Activated CD4-positive, CD25-positive, alpha-beta regulatory T cell (primary cell): ENCODE results near the gene HSCB.
"Not testable (repeated sequence)": the region's sequence is repeated elsewhere in the genome, so short reads cannot be mapped to it uniquely, and the experiment has no call there.

ENCODE experiments used
- DNase-seq, 4 experiments: peaks; one replicate each; lab custom pipeline; 2025; lab: John Stamatoyannopoulos, UW

Gene HSCB, protein sequence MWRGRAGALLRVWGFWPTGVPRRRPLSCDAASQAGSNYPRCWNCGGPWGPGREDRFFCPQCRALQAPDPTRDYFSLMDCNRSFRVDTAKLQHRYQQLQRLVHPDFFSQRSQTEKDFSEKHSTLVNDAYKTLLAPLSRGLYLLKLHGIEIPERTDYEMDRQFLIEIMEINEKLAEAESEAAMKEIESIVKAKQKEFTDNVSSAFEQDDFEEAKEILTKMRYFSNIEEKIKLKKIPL

DNA sequence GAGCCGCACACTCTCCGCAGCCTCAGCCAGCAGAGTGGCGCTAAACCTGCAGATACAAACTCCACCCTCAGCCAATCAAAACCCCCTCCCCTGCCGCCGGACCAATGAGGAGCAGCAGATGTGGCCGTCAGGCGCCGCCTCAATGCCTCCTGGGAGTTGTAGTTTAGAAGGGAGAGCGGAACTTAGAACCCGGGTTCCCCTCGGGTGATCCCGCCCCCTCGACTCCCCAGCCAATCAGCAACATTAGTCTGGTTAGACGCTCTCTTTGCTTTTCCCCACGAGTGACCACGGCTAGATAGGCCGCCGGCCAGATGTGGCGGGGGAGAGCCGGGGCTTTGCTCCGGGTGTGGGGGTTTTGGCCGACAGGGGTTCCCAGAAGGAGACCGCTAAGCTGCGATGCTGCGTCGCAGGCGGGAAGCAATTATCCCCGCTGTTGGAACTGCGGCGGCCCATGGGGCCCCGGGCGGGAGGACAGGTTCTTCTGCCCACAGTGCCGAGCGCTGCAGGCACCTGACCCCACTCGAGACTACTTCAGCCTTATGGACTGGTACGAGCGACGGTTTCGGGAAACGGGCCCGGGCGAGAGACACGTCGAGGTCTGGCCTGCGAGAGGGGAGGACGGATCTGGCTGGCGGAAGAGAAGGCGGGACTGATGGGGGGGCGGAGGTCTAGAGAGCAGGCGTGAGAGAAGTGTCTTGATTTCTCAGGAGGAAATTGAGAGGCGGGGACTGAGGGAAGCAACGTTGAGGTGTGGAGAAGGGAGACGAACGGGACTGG lies at the start of gene HSCB, which contains the start of gene CHEK2:
HSCB (plus strand) TSS at position 255 of the 777 bp plus-strand sequence; CDS start at position 312, 57 bp downstream.
CHEK2 (minus strand) TSS at position 36 of the 777 bp plus-strand sequence. CDS start 7,099 bp downstream, outside the sequence.
- DNase-seq, result peak; percentile 90 to 95 (median 92)

DNA sequence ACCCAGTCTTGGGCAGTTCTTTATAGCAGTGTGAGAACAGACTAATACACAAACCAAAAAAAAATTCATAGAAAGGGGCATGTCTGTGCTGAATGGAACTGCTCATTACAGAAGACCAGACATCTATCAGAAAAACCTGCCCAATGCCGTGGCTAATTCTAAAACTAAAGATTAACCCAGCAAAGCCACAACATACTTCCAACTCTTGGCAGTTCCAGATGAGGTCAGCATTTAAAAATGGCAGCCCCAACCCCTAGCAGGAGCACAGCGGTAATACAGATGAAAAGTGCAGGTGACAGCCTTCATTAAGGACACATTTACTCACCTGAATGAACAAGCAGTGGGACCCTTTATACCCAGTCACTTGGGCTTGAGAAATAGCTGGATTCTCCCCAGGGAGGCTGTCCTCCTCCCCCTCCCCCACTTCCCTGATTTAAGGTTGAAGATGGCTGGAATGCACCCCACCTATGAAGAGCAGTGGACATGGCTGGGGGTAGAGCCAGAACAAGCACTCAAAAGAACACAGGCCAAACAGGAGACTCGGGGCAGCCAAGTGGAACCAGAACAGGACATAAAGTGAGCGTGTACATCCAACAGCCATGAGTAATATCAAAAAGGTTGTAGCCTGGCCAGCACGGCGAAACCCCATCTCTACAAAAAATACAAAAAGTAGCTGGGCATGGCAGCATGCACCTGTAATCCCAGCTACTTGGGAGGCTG lies 48.6 kb upstream of the HSCB start:
- DNase-seq, result not testable (repeated sequence)

DNA sequence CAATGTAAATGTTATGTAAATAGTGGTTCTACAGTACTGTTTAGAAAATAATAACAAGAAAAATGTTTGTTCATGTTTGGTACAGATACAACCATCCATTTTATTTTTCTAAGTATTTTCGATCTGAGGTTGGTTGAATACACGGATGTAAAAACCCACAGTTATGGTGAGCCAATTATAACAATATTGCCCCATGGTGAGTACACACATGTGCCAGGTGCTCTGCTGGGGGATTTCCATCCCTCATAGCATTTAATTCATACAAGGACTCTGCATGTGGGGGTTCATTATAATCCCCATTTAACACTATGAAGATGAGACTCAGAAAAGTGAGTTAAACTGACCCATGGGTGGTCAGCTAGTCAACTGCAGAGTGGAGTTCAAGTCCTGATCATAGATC lies 38.9 kb upstream of the HSCB start:
- no peak for DNase-seq

DNA sequence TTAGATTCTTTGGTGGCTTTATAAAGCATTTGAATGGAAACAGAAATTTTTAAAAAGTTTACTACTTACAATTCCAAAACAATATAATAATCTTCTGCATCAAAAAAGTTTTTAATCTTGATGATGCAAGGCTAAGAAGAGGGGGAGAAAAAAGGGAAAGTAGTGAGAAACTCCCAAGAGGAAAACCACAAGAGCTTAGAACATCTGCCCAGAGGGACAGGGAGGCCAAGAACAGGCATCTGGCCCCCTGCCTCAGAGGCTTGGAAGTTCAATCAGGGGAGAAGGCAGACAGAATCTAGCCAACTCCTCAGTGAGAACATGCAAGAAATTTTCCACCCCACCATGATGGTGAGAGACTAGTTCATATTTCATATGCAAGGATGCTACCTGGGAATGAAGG lies 38.4 kb upstream of the HSCB start:
- DNase-seq, result no peak

DNA sequence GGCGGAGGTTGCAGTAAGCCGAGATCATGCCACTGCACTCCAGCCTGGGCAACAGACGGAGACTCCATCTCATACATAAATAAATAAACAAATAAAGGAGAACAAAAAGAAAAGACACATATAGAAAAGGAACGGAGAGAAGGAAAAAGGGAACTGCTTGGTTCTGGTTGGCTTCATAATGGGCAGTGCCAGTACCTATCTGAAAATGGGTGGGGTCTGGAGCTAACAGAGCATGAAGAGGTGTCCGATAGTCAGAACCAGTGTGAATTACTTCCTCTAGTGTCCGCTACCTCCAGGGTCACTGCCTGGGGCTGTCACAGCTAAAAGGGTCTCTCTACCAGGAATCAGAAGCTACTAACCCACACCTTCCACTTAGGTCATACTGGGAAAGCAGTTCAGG lies 35.0 kb upstream of the HSCB start:
- no peak for DNase-seq

DNA sequence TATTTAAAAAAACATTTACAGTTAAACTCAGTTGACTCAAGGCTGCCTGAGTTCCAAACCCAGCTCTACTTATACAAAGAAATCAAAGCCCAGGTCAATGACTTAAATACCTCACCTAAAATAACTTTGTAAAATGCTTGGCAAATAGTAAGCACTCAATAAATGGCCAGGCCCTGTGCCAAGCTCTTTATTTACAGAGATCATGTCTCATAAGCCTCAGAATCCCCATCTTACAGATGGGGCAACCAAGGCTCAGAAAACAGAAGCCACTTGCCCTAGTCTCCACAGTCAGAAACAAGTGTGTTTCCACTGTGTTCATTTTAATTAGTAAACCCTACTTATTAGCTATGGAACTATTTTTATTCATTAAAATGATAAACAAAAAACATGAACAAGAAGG lies 31.7 kb upstream of the HSCB start:
- DNase-seq, result no peak

DNA sequence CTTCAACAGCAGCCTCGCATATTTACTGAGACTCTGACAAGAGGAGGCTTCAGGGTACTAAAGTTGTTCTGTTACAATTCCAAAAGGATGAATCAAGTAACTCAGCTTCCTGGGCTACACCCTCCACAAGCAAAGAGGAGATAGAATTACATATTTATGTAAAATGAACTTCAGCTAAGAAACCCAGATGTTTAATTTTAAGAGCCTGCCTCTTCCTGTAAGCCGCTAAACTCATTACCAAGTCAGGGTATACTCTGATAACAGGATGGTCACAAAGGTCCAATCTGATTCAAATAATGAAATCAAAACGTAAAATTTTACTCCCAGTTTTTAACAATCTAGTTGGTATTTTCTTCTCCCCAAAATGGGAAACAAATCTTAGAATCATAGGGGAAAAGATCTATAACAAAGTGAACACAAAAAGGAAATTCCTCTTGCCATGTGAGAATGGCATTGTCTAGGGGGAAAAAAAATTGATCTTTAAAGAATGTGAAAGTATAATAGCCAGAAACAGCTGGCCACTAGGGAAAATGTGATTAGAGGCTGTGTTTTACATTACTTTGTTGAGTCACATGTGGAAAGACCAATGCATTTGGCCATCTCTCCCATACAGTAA lies 31.2 kb upstream of the HSCB start:
- no peak for DNase-seq

DNA sequence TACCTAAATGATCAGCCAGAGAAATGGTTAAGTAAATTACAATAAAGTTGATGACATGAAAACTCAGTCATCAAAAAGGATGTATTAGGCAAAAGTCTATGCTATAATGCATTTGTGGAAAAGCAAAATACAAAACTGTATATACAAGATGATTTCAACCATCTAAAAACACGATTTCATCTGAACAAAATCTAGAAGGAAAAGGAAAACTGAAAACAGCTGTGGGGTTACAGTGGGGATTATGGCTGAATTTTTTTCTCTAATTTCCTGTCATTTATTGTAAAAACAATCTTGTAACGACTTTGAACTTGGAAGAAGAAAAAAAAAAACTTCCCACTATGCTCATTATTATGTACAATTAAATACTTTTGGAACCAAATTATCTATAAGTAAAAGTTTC lies 30.5 kb upstream of the HSCB start:
- no peak for DNase-seq

DNA sequence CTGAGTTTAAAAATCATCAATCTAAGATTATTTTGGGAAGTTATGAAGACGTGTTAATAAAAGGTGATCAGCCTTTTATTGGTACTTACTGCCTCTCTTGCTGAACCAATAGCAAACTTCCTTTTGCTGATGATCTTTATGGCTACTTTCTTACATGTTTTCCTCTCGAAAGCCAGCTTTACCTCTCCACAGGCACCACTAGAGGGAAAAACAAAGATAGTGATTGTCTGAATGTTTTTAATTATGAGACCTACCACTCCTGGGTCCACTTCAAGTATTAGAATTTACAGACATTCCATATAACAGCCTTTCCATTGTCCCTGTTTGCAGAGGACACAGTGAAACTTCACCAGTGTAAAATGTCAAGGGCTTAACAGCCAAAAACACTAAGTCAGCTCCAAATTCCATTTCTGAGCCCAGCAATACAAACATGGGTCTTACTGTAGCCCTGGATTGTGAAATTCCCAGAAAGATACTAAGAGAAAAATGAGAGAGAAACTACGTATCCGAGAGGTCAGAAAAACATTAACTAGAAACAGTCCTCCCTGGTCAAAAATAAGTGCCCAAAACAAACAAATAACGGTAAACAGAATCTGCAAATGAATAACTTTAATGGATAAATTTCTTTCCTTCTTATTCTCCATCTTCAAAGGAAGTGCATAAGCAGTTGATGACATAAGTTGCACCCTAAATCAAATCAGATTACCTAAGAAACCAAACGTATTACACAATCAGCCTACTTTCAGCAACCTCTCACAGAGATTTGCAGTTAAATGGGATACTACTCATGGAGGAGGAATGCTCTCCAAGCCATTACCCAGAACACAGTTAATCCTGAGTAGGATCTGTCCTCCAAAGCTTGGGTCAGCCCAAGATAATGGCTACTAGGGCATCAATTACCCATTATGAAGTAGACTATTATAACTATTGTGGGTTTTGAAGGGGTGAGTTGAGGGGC lies 29.7 kb upstream of the HSCB start:
- no peak for DNase-seq

DNA sequence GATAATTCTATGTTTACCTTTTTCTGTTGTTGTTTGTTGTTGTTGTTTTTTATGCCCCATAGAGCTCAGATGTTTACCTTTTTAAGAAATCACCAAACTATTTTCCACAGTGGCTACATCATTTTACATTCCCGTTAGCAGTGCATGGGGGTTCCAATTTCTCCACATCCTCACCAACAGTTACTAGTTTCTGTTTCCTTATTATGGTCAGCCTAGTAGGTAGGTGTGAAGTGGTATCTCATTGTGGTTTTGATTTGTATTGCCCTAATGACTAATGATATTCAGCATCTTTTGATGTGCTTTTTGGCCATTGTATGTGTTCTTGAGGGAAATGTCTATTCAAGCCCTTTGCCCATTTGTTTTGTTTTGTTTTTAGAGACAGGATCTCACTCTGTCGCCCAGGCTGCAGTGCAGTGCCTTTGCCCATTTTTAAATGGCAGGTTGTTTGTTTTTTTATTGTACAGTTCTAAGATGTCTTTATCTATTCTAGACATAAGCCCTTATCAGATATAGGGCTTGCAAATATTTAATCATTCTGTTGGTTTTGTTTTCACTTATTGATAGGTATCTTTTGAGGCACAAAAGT lies 27.7 kb upstream of the HSCB start:
- DNase-seq, result no peak

DNA sequence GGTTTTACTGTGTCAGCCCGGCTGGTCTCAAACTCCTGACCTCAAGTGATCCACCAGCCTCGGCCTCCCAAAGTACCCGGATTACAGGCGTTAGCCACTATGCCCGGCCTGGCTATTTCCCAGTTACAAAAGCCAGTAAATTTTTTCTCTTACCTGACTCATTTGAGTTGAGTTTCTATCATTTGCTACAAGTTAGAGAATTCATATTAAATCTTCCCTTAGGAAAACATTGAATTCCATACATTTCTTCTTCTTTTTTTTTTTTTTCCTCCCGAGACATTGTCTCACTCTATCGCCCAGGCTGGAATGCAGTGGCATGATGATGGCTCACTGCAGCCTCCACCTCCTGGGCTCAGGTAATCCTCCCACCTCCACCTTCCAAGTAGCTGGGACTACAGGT lies 26.2 kb upstream of the HSCB start:
- no peak for DNase-seq

DNA sequence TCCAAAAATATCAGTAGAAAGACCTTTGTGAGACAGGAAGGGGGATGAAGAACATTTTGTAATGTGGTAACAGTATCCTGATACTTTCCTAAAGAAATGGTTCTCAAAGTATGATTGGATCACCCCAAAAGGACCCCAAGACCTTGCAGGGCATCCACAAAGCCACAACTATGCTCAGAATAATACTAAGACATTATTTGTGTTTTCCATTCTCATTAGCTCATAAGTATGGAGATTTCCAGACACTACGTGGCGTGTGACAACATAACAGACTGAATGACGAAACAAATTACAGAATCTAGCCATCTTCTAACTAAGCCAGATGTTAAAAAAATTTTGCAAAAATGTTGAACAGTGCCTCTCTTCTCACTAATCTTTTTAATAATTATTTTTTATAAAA lies 25.2 kb upstream of the HSCB start:
- DNase-seq, result no peak

DNA sequence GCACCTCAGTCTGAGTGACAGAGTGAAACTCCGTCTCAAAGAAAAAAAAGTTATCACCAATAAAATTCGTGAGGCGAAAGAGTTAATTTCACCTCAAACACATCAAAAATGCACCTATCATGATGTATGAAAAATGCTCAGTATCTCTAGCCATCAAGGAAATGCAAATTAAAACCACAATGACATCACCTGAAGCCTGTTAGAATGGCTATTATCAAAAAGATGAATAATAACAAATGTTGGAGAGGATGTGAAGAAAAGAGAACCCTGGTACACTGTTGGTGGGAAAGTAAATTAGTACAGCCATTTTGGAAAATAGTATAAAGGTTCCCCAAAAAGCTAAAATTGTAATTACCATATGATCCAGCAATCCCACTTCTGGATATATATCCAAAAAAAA lies 23.8 kb upstream of the HSCB start:
- no peak for DNase-seq

DNA sequence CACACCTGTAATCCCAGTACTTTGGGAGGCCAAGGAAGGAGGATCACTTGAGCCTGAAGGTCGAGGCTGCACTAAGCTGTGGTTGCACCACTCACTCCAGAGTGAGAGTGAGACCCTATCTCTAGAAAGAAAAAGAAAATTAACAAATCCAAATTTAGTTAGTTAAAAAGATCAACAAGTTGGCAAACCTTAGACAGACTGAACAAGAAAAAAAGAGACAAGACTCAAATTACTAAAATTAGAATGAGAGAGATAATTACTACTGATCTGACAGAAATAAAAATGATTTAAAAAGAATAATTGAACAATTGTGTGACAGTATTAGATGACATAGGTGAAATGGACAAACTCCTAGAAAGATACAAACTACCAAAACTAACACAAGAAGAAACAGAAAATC lies 13.8 kb upstream of the HSCB start:
- DNase-seq, result no peak

DNA sequence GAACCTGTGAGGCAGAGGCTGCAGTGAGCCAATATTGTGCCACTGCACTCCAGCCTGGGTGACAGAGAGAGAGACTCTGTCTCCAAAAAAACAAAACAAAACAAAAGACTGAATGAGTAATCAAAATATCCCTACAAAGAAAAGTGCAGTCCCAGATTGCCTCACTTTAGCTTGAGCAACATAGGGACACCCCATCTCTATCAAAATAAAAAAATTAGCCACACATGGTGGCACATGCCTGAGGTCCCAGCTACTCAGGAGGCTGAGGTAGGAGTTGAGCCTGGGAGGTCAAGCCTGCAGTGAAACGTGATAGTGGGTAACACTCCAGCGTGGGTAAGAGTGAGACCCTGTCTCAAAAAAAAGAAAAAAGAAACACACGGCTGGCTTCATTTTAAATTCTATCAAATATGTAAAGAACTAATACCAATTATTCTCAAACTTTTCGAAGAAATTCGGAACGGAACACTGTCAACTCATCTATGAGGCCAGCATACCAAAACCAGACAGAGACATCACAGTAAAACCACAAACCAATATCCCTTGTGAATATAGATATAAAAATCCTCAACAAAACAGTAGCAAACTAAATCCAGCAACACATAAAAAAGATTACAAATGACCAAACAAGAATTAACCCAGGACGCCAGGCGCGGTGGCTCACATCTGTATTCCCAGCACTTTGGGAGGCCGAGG lies 13.1 kb upstream of the HSCB start:
- DNase-seq, result no peak

DNA sequence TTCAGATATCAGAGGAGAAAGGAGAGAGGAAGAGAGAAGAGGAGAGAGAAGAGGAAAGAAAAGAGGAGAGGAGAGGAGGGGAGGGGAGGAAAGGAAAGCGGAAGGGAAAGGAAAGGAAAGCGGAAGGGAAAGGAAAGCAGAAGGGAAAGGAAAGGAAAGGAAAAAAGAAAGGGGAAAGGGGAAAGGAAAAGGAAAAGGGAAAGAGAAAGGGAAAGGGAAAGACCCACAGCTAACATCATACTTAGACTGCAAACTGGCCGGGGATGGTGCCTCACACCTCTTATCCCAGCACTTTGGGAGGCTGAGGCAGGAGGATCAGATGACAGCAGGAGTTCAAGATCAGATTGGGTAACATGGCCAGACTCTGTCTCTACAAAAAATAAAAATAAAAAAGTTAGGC lies 11.7 kb upstream of the HSCB start:
- no peak for DNase-seq

DNA sequence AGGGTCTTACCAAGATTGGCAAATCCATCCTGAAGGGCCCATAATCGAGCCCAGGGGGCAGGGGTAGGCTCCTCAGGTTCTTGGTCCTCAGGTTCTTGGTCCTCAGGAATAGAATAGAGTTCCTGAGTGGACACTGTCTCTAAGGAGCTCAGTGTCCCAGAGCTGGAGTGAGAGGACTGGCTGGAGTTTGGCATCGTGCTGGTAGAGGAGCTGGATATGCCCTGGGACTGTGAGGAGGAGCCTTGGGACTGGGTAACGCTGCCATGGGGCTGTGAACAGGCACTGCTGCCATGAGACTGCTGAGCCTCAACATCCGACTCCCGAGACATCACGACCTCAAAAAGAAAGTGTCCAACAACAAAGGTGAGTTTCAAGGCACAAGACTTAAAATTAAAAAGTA lies 7.4 kb upstream of the HSCB start:
- no peak for DNase-seq

DNA sequence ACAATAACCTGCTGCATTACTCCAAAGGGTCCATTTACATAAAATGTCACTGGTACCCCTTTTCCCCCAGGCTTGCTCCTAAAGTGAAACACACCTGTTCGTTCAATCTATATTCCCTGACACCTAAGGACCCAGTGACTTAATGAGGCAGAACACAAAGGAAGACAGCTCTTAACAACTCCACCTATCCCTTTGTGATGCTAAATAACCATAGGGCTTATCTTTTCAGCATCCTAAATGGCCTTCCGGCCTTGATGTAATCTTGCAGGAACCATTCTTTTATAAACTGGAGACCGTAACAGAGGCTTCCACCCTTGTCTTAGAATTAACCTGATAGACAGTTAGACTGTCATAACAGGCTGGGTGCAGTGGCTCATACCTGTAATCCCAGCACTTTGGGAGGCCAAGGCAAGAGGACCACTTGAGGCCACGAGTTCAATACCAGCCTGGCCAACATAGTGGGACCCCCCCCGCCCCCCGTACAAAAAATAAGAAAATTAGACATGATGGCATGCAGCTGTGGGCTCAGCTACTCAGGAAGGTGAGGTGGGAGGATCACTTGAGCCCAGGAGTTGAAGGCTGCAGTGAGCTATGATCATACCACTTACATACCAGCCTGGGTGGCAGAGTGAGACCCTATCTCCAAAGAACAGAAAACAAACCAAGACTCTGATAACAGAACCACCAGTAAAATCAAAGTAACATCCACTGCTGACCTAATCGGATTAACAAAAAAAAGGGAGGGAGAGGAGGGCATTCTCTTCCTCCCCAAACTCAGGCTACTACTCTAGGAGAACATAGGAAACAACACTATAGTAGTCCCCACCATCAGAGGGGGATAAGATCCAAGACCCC lies 5.3 kb upstream of the HSCB start:
- DNase-seq, result no peak

DNA sequence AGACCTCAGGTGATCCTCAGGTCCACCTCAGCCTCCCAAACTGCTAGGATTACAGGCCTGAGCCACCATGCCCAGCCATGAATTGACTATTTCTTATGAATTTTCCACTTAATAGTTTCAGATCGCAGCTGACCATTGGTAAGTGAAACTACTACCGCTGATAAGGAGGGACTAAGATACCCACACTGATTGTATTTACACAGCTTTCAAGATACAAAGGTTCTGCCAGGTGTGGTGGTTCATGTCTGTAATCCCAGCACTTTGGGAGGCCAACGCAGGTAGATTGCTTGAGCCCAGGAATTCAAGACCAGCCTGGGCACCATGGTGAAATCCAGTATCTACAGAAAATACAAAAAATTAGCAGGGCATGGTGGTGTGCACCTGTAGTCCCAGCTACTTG lies 4.1 kb upstream of the HSCB start:
- no peak for DNase-seq
